HUES64 (cell line): ENCODE data around the gene UNC13B. TPM values are rescaled to one million over a fixed set of nuclear protein-coding genes. Genes with fewer than 3 reads are reported as not detected.

Source experiments
- H3K27ac ChIP-seq: 2 replicates; pipeline ENCODE4 v1.7.0; 2013; ENCODE audit warnings: low read depth, low read length, inconsistent platforms
- H3K27me3 ChIP-seq: 2 replicates; pipeline ENCODE4 v1.6.1; 2013; ENCODE audit warnings: mild to moderate bottlenecking, low read length; ENCODE audit not compliant: insufficient read depth
- H3K36me3 ChIP-seq: 2 replicates; pipeline ENCODE4 v1.6.1; 2013; ENCODE audit warnings: mild to moderate bottlenecking, low read length; ENCODE audit not compliant: insufficient read depth
- H3K4me1 ChIP-seq: 2 replicates; pipeline ENCODE4 v1.6.1; 2013; ENCODE audit warnings: mild to moderate bottlenecking, low read length, moderate library complexity; ENCODE audit not compliant: insufficient read depth
- H3K4me3 ChIP-seq: 2 replicates; pipeline ENCODE4 v1.5.1; 2013; ENCODE audit warnings: mild to moderate bottlenecking, low read length, moderate library complexity
- H3K9ac ChIP-seq: 2 replicates; pipeline ENCODE4 v1.6.1; 2013; ENCODE audit warnings: mild to moderate bottlenecking, low read depth, low read length
- H3K9me3 ChIP-seq: 2 replicates; pipeline ENCODE4 v1.6.1; 2013; ENCODE audit warnings: low read depth, low read length; ENCODE audit not compliant: insufficient read depth
- WGBS: fragments of 150-250, 120-280 bp; methylation state at CpG from one replicate; pipeline ENCODE4 v1.1.7; 2013; ENCODE audit warnings: missing lambda C conversion rate; 5-methylcytosine and 5-hydroxymethylcytosine counted together
- polyA plus RNA-seq, 2 experiments: library from polyadenylated mRNA; stranded (reverse); fragments of 50-300 nt; gene quantifications; one replicate each; pipeline ENCODE4 v1.2.3, GENCODE V29; 2013

UNC13B gene
- 21.8 TPM for polyA plus RNA-seq (2013, experiment 1 of 2)
- polyA plus RNA-seq (2013, experiment 2 of 2): 23.8 TPM

GRCh38 chr9:35161713-35162604 lies at the start of gene UNC13B:
UNC13B (plus strand) TSS chr9:35162009; CDS start chr9:35162284, 275 bp downstream.
- H3K4me1 ChIP-seq: peaks cover 20% of the 10 kb centered on the region
- WGBS: under 1% methylated on average over 70 of the region's 70 CpGs
- H3K27me3 ChIP-seq: no peaks in the 10 kb centered on the region
- H3K9me3 ChIP-seq: no peaks in the 10 kb centered on the region
- H3K36me3 ChIP-seq: no peaks in the 10 kb centered on the region
- peak within 1 kb of the TSS; percentile 56; the same call in 1 of the 2 replicates for H3K27ac ChIP-seq
- peak within 1 kb of the TSS; percentile 73 for H3K9ac ChIP-seq
- peak within 1 kb of the TSS; percentile 90 for H3K4me3 ChIP-seq

GRCh38 chr9:35112257-35113020 lies 49.4 kb upstream of the UNC13B start:
- Histone ChIP-seq H3K27ac (peak overlapping the region; percentile 9; the same call in 1 of the 2 replicates), H3K27me3 (no peaks in the 10 kb centered on the region), H3K4me3 (peak overlapping the region; percentile 37), H3K9ac (no peak overlapping the region), H3K36me3 (no peaks in the 10 kb centered on the region; the same call in 1 of the 2 replicates), H3K9me3 (no peaks in the 10 kb centered on the region), H3K4me1 (peaks cover 35% of the 10 kb centered on the region)
- WGBS: 79% methylated on average over 3 of the region's 3 CpGs

DNA sequence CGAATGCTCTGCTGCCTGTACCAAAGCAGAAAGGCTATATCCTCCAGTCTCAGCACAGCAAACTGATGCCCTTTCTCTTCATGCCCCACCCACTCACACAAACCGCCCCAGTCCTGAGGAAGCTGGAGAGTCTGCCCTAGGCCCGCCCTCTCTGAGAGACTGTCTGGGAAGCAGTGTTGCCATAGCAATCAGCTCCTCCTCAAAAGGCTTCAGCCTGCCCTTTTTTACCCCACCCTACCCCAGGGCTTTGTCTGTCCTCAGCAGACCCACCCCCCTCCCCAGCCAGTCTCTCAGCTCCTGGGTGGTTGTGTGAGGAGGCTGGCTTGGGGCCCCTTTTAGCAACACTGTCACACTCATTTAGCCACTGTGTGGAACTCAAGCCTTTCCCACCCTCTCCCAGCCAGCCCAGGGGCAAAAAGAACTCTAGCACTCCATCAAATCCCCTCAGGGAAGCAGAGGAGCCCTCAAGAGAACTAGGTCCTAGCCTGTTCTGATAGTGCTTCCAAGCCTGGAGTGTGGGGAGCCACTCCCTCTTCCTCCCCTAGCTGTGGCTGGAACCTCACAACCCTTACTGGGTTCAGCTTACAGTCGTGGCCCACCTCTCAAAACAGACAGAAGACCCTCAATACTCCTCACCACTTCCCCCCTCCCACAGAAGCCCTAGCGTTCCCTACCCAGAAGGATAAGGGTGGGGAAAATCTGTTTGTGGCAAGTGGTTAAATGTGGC lies 47.5 kb upstream of the UNC13B start:
- H3K4me3 ChIP-seq: peak overlapping the region; percentile 75

DNA sequence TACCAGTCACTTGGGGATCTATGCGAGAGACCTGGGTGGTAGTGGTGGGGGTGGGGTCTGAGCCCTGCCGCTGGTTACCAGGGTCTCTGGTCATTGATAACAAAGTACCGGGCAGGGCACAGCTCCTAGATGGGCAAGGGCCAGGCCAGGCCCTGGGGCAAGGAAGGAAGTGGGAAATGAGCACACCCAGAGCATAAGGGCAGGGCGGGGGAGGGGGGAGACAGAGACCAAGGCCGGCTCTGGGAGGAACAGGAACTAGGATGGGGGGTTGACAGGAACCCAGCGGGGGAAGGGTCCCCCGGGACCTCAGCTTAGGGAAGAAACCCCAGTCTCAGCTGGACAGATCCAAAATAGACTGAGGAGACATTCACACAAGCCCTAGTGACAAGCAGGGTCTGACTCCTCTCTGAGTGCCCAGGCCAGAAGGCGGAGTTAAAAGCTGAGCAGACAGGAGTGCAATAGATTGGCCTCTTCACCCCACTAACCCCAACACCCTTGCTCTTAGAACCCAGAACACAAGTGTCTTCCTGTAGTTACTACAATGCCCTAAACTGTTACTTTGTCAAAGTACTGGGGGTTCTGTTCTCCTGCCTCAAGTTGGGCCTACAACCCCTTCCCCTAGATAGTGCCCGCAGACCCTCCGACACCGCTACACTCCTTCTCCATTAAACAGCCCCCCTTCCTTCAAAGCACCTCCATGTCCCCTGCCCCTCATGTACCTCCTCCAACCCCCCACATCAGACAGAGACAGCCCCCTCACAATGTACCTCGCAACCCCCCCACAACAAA lies 46.8 kb upstream of the UNC13B start:
- WGBS: 19% methylated on average over 12 of the region's 12 CpGs
- Histone ChIP-seq H3K36me3 (no peaks in the 10 kb centered on the region), H3K4me3 (peak overlapping the region; percentile 75), H3K27me3 (no peaks in the 10 kb centered on the region), H3K9me3 (no peaks in the 10 kb centered on the region), H3K27ac (peak overlapping the region; percentile 83), H3K9ac (peak overlapping the region; percentile 59; the same call in 1 of the 2 replicates), H3K4me1 (peaks cover 36% of the 10 kb centered on the region)

More for the DNA sequence above, 47.5 kb upstream of the UNC13B start:
- no peaks in the 10 kb centered on the region for H3K9me3 ChIP-seq
- H3K27ac ChIP-seq: peak overlapping the region; percentile 83
- no peaks in the 10 kb centered on the region for H3K36me3 ChIP-seq
- no peaks in the 10 kb centered on the region for H3K27me3 ChIP-seq
- peaks cover 36% of the 10 kb centered on the region for H3K4me1 ChIP-seq
- 0% methylated on average over 4 of the region's 5 CpGs for WGBS
- H3K9ac ChIP-seq: peak overlapping the region; percentile 59

DNA sequence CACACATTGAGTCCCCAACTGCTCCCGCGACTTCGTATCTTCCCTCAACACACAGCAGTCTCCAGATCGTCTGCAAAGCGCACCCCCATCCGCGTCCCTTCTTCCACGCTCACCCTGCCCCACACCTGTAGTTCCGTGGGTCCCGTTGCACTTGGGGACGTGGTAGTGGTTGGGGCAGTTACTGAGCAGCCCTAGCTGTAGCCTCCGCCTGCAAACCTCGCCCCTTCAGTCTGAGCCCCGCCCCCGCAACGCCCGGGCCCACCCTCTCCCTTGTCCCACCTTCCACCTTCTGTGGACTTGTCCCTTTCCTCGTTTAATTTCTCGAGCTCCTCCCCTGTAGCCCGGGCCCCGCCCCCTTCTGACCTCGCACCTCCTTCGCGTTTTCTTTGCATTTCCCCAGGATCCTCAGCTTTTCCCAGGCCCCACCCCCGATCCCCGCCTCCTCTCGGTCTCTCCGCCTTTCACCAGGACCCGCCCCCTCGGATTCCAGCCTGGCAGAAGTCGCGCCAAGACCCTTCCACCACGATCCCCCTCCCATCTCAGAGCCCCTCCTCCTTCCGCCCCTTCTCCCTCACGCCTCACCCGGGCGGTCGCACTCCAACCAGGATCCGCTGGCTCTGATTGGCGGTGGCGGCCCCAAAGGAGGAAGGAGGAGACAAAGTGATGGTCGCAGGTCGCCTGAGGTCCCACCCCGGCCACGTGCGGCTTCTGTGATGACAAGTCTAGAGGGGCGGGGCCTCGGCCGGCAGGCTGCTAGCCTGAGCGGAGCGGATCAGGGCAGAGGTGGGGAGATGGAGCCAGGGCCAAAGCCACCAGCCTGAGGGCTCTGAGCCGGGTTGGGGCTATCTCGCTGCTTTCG lies 45.9 kb upstream of the UNC13B start, which contains the start of gene ATOSB:
Gene ATOSB, minus strand, starts transcription at position 183 of the 859 bp plus-strand sequence. CDS start 7,588 bp downstream, outside the sequence.
- H3K27me3 ChIP-seq: no peaks in the 10 kb centered on the region
- H3K4me3 ChIP-seq: peak within 1 kb of the TSS; percentile 75
- peak within 1 kb of the TSS; percentile 59 for H3K9ac ChIP-seq
- peak within 1 kb of the TSS; percentile 83 for H3K27ac ChIP-seq
- H3K4me1 ChIP-seq: peaks cover 29% of the 10 kb centered on the region
- under 1% methylated on average over 54 of the region's 54 CpGs for WGBS
- H3K36me3 ChIP-seq: no peaks in the 10 kb centered on the region
- no peaks in the 10 kb centered on the region for H3K9me3 ChIP-seq

DNA sequence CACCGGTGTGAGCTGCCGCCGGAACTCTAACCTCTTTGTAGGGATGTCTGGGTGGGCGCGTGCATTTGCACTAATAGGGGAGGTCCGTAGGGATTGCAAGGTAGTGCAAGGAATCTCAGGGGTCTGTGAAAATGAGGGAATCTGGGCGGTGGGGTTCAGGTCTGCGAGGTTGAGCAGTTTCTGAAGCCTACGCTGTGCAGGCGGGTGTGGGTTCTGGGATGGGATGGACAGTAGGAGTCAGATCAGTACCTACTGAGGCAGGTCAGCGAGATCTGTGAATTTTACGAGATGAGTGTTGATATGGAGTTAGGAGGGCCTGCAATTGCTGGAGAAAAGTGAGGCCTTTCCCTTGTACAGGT lies 45.3 kb upstream of the UNC13B start:
- no peaks in the 10 kb centered on the region for H3K36me3 ChIP-seq
- no peaks in the 10 kb centered on the region for H3K27me3 ChIP-seq
- H3K4me3 ChIP-seq: peak overlapping the region; percentile 75
- H3K9ac ChIP-seq: peak overlapping the region; percentile 21; the same call in 1 of the 2 replicates
- peaks cover 27% of the 10 kb centered on the region for H3K4me1 ChIP-seq
- WGBS: 2% methylated on average over 12 of the region's 12 CpGs
- no peak overlapping the region; the same call in 1 of the 2 replicates for H3K27ac ChIP-seq
- no peaks in the 10 kb centered on the region for H3K9me3 ChIP-seq

DNA sequence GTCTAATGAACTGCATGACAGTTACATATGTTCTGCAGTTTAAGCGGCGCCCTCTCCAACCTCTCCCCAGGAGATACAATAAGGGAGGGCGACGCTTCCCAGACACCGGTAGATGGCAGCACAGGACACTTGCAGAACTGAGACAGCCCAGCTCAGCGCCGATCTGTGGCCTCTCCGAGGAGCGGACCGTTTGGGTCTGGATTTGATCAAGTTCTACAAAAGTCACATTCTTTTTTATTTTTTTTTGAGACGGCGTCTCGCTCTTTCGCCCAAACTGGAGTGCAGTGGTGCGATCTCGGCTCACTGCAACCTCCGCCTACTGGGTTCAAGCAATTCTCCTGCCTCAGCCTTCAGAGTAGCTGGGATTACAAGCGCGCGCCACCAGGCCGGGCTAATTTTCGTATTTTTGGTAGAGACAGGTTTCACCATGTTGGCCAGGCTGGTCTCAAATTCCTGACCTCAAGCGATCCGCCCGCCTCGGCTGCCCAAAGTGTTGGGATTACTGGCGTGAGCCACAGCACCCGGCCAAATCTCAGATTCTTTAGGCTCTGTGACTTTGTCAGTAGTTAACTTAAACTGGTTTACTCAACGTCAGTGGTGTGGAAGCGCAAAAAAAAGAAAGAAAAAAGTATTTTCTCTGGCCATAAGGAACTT lies 44.8 kb upstream of the UNC13B start:
- Histone ChIP-seq H3K9me3 (no peaks in the 10 kb centered on the region), H3K27ac (no peak overlapping the region), H3K9ac (peak overlapping the region; percentile 68), H3K4me1 (peaks cover 25% of the 10 kb centered on the region), H3K27me3 (no peaks in the 10 kb centered on the region), H3K36me3 (no peaks in the 10 kb centered on the region), H3K4me3 (peak overlapping the region; percentile 75)
- 12% methylated on average over 30 of the region's 30 CpGs for WGBS

DNA sequence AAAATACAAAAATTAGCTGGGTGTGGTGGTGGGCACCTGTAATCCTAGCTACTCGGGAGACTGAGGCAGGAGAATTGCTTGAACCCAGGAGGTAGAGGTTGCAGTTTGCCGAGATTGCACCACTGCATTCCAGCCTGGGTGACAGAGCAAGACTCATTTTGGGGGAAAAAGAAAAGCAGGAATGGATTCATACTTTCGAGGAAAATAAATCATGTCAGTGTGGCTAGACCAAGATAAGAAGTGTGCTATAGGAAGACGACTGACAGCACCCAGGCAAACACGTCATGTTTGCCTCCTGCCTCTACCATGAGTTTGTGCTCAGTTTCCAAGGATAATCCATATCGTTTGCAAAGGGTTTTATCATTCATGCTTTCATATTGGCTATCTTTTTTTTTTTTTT lies 26.9 kb upstream of the UNC13B start:
- Histone ChIP-seq H3K9me3 (peaks cover 21% of the 10 kb centered on the region), H3K36me3 (no peaks in the 10 kb centered on the region), H3K4me1 (no peaks in the 10 kb centered on the region), H3K27ac (no peak overlapping the region), H3K9ac (no peak overlapping the region), H3K27me3 (no peaks in the 10 kb centered on the region), H3K4me3 (no peak overlapping the region)
- WGBS: 90% methylated on average over 5 of the region's 6 CpGs

DNA sequence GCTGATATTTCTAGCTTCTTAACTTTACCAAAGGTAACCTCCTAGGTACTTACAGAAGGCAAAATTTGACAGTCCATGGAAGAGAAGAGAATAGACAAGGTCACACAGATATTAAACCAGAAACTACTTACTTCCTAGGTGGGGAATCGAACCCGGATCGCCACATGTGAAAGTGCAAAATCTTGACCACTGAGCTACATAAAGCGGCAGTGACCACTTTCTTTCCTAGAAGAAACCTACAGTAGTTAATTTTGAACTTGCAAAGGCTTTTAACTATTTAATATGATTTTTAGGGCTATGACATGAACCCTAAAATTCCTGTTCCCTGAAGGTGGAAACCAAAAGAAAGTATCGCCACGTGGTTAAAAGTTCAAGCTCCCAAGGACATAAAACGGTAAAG lies 25.8 kb upstream of the UNC13B start:
- Histone ChIP-seq H3K27me3 (no peaks in the 10 kb centered on the region), H3K36me3 (no peaks in the 10 kb centered on the region), H3K9me3 (peaks cover 15% of the 10 kb centered on the region), H3K4me3 (no peak overlapping the region), H3K4me1 (no peaks in the 10 kb centered on the region), H3K9ac (no peak overlapping the region), H3K27ac (no peak overlapping the region)
- 91% methylated on average over 7 of the region's 7 CpGs for WGBS
